ENCODE data around the gene OR6M1. TPM values are rescaled to one million over a fixed set of nuclear protein-coding genes. Genes with fewer than 3 reads are reported as not detected.

The OR6M1 gene
- total and polyA plus RNA-seq, 2 of the 4 experiments (the other 2 are of a cell fraction) = not detected

- Histone ChIP-seq H2BK20ac (ENCODE audit: low read depth, low read length) (no peak overlapping the region), H3K4me1 (ENCODE audit: control insufficient read depth, insufficient read depth, low read length) (no peaks in the 10 kb centered on the region), H4K20me1 (ENCODE audit: insufficient read depth, low read length) (no peaks in the 10 kb centered on the region), H3K27ac (ENCODE audit: insufficient read depth, low read length) (no peak overlapping the region), H2BK120ac (ENCODE audit: low read depth, low read length) (no peak overlapping the region), H3K4me2 (ENCODE audit: low read depth, low read length) (no peak overlapping the region), H3K4me3 (ENCODE audit: insufficient read depth, low read depth, low read length) (no peak overlapping the region), H3K56ac (ENCODE audit: extremely low read depth, insufficient read depth, low read length) (no peak overlapping the region), H3K14ac (replicated peaks; ENCODE audit: low read depth, low read length) (no peak overlapping the region), H2BK15ac (ENCODE audit: low read depth, low read length) (no peak overlapping the region), H2BK5ac (ENCODE audit: low read depth, low read length, poor library complexity, severe bottlenecking) (no peak overlapping the region), H3K79me1 (ENCODE audit: low read depth in 1 of 2, low read length in 2 of 2) (no peaks in the 10 kb centered on the region), H3K18ac (ENCODE audit: low read depth, low read length) (no peak overlapping the region), H3K4ac (ENCODE audit: low read depth, low read length) (no peak overlapping the region), H3K9me1 (ENCODE audit: insufficient read depth, low read length) (no peaks in the 10 kb centered on the region), H3K9me3 (ENCODE audit: control insufficient read depth, insufficient read depth, low read length) (no peaks in the 10 kb centered on the region), H2AK5ac (ENCODE audit: low read depth, low read length) (no peak overlapping the region), H4K8ac (ENCODE audit: low read depth in 2 of 2, low read length in 2 of 2) (no peak overlapping the region), H2AK9ac (replicated peaks; ENCODE audit: low read depth, low read length, poor library complexity) (no peak overlapping the region), H3K36me3 (ENCODE audit: control insufficient read depth, insufficient read depth, low read length) (no peaks in the 10 kb centered on the region), H3K9ac (ENCODE audit: low read depth, low read length) (no peak overlapping the region), H2AFZ (replicated peaks; ENCODE audit: low read length, poor library complexity) (no peak overlapping the region), H3K23ac (ENCODE audit: low read depth, low read length) (no peak overlapping the region), H4K91ac (ENCODE audit: insufficient read depth, low read depth, low read length) (no peak overlapping the region), H3K27me3 (ENCODE audit: control insufficient read depth, insufficient read depth, low read length) (no peaks in the 10 kb centered on the region), H4K5ac (ENCODE audit: low read depth, low read length) (no peak overlapping the region)
- DNase-seq (no peak), ATAC-seq (ENCODE audit: low read depth) (no peak)
- in situ Hi-C loops (cut with MboI; ENCODE audit: low sequenced_read_pairs) (no loop called here), dilution Hi-C loops (cut with HindIII; ENCODE audit: low sequenced_read_pairs, unreplicated experiment) (no loop called here), intact Hi-C loops (cut with micrococcal nuclease) (no loop called here)
- TF ChIP-seq RFX5 (IDR thresholded peaks at IDR 0.05; ENCODE audit: low read depth, low read length) (no peak), SMC3 (IDR thresholded peaks at IDR 0.05; ENCODE audit: low read depth, low read length) (no peak), ELK1 (IDR thresholded peaks at IDR 0.05; ENCODE audit: borderline replicate concordance, low read depth, low read length) (no peak), MAZ (IDR thresholded peaks at IDR 0.05; ENCODE audit: borderline replicate concordance, low read depth, low read length) (no peak), FOS (IDR thresholded peaks at IDR 0.05; ENCODE audit: low read depth, low read length) (no peak)
- ChIA-PET POLR2A (ENCODE audit: unreplicated experiment) (no interaction called here), CTCF (no interaction called here)
- no TSS peak for BruUV-seq (replicated peaks)
- no CpG with 5 or more reads among the region's 3 CpGs for WGBS, 2 experiments (ENCODE audit: extremely low coverage in 2 of 2, insufficient read length in 1 of 2)
Observed at GRCh38 chr11:123771664-123772063, 34.5 kb downstream of the OR6M1 start.
